HCT116 (cell line): ENCODE data around the gene MORN1. TPM values are rescaled to one million over a fixed set of nuclear protein-coding genes. Genes with fewer than 3 reads are reported as not detected.

ENCODE experiments used
- ATAC-seq: fragments of 200-7000 bp; cut with Tn5 transposase; 2 replicates; pipeline ENCODE4 v1.9.1; 2020; ENCODE audit warnings: mild to moderate bottlenecking, moderate library complexity
- BruUV-seq: library from RNA; stranded (reverse); fragments of 400-500 nt; replicated peaks from 2 replicates; lab custom pipeline; 2021; lab: Mats Ljungman, UMichigan
- CTCF ChIA-PET: fragments of 300-600 bp; sonication (Branson Sonifier 250); formaldehyde crosslinking; loops from one replicate; lab custom pipeline; 2021; ENCODE audit warnings: antibody characterized with exemption; lab: Charles Lee
- POLR2A ChIA-PET: fragments of 300-600, 350-600 bp; sonication (Branson Sonifier 250); formaldehyde crosslinking; loops from one replicate; lab custom pipeline; 2021; ENCODE audit warnings: antibody characterized with exemption; lab: Charles Lee
- RAD21 ChIA-PET, 2 experiments: fragments of 300-600 bp; sonication (Branson Sonifier 250); formaldehyde crosslinking; loops; one replicate each; lab custom pipeline; 2023; ENCODE audit warnings: low total read pairs in 2 of 2; ENCODE audit not compliant: uncharacterized antibody in 2 of 2, unreplicated experiment in 2 of 2, low non-redundant PET in 1 of 2; lab: Charles Lee
- DNase-seq: peaks from one replicate; pipeline ENCODE4 v3.0.0-alpha.2; 2010; ENCODE audit warnings: low read depth, low spot score
- H2AFZ ChIP-seq: fragments of 200-600 bp; shearing (Covaris generic), sonication (generic); 2 replicates; pipeline ENCODE4 v1.6.1; 2017; ENCODE audit warnings: low read depth, mixed run types, mixed read lengths, antibody characterized with exemption, low read length; ENCODE audit not compliant: poor library complexity, severe bottlenecking
- H3K27ac ChIP-seq: 2 replicates; pipeline ENCODE4 v1.5.1; 2012; ENCODE audit warnings: low read depth, low read length
- H3K27me3 ChIP-seq: fragments of 200-600 bp; sonication (generic); 2 replicates; pipeline ENCODE4 v1.6.1; 2016; ENCODE audit warnings: mixed run types, low read length, mixed read lengths; ENCODE audit not compliant: insufficient read depth
- H3K36me3 ChIP-seq, 2 experiments: fragments of 200-500 bp in 1 of 2; fragments of 200-600 bp in 1 of 2; sonication (Bioruptor generic) in 1 of 2; sonication (generic) in 1 of 2; 2 replicates each; pipeline versions ENCODE4 v1.5.1 to v1.6.1; 2014 to 2016; ENCODE audit warnings: low read length in 2 of 2, inconsistent platforms in 1 of 2, mixed read lengths in 1 of 2, mixed run types in 1 of 2; ENCODE audit not compliant: insufficient read depth in 2 of 2, control insufficient read depth in 1 of 2
- H3K4me1 ChIP-seq, 2 experiments: fragments of 200-600 bp in 1 of 2; sonication (generic) in 1 of 2; 2 replicates each; pipeline versions ENCODE4 v1.5.1 to v1.6.1; 2012 to 2017; ENCODE audit warnings: low read length in 2 of 2, inconsistent platforms in 1 of 2, mild to moderate bottlenecking in 1 of 2, mixed read lengths in 1 of 2, mixed run types in 1 of 2, moderate library complexity in 1 of 2; ENCODE audit not compliant: insufficient read depth in 2 of 2, control insufficient read depth in 1 of 2
- H3K4me2 ChIP-seq: fragments of 200-600 bp; sonication (generic); 2 replicates; pipeline ENCODE4 v1.6.1; 2017; ENCODE audit warnings: mixed run types, low read length, mixed read lengths
- H3K4me3 ChIP-seq, 2 experiments: fragments of 200-600 bp in 1 of 2; sonication (generic) in 1 of 2; replicated peaks in 1 of 2; 2 replicates each; pipeline ENCODE4 v1.5.1; 2011 to 2016; ENCODE audit warnings: low read length in 2 of 2, control low read depth in 1 of 2, low read depth in 1 of 2, mild to moderate bottlenecking in 1 of 2, mixed read lengths in 1 of 2, mixed run types in 1 of 2
- H3K79me2 ChIP-seq: fragments of 200-600 bp; sonication (generic); 2 replicates; pipeline ENCODE4 v1.6.1; 2017; ENCODE audit warnings: mild to moderate bottlenecking, mixed run types, low read length, moderate library complexity, mixed read lengths; ENCODE audit not compliant: insufficient read depth
- H3K9ac ChIP-seq: fragments of 200-600 bp; sonication (generic); 2 replicates; pipeline ENCODE4 v1.6.1; 2016; ENCODE audit warnings: low read length, mixed read lengths
- H3K9me2 ChIP-seq: fragments of 200-600 bp; sonication (generic), shearing (Covaris generic); 2 replicates; pipeline ENCODE4 v1.6.1; 2017; ENCODE audit warnings: mixed run types, mild to moderate bottlenecking, moderate library complexity; ENCODE audit not compliant: insufficient read depth
- H3K9me3 ChIP-seq, 2 experiments: fragments of 200-500 bp in 1 of 2; fragments of 200-600 bp in 1 of 2; sonication (Bioruptor generic) in 1 of 2; sonication (generic) in 1 of 2; 2 replicates each; pipeline ENCODE4 v1.6.1; 2014 to 2017; ENCODE audit warnings: low read length in 2 of 2, mixed read lengths in 2 of 2, inconsistent platforms in 1 of 2, low read depth in 1 of 2, mild to moderate bottlenecking in 1 of 2, mixed run types in 1 of 2, moderate library complexity in 1 of 2; ENCODE audit not compliant: control insufficient read depth in 1 of 2, insufficient read depth in 1 of 2
- H4K20me1 ChIP-seq: fragments of 200-600 bp; sonication (generic), shearing (Covaris generic); 2 replicates; pipeline ENCODE4 v1.6.1; 2017; ENCODE audit warnings: mixed run types, mild to moderate bottlenecking, moderate library complexity; ENCODE audit not compliant: insufficient read depth
- CBX3 ChIP-seq: IDR thresholded peaks from 2 replicates; pipeline ENCODE4 v1.6.1; 2012; ENCODE audit warnings: low read depth
- EGR1 ChIP-seq: IDR thresholded peaks from 2 replicates; pipeline ENCODE4 v1.6.1; 2012; ENCODE audit warnings: low read depth
- ELF1 ChIP-seq: IDR thresholded peaks from 2 replicates; pipeline ENCODE4 v1.6.1; 2012; ENCODE audit warnings: low read depth, borderline replicate concordance
- EZH2 ChIP-seq: fragments of 200-600 bp; sonication (generic); IDR thresholded peaks from 2 replicates; pipeline ENCODE4 v1.6.1; 2017; ENCODE audit warnings: antibody characterized with exemption, mixed run types
- EZH2phosphoT487 ChIP-seq: fragments of 200-600 bp; IDR thresholded peaks from 2 replicates; pipeline ENCODE4 v1.6.1; 2018; ENCODE audit warnings: antibody characterized with exemption, borderline replicate concordance
- JUND ChIP-seq: IDR thresholded peaks from 2 replicates; pipeline ENCODE4 v1.6.1; 2012
- POLR2A ChIP-seq: IDR thresholded peaks from 2 replicates; pipeline ENCODE4 v1.7.0; 2011; ENCODE audit warnings: borderline replicate concordance; ENCODE audit not compliant: insufficient read depth, insufficient read length; ENCODE audit errors: extremely low read depth
- REST ChIP-seq: IDR thresholded peaks from 2 replicates; pipeline ENCODE4 v1.6.1; 2012; ENCODE audit warnings: low read depth
- SIN3A ChIP-seq: IDR thresholded peaks from 2 replicates; pipeline ENCODE4 v1.6.1; 2012; ENCODE audit warnings: low read depth
- TCF7L2 ChIP-seq: IDR thresholded peaks from 2 replicates; pipeline ENCODE4 v1.7.0; 2011; ENCODE audit warnings: borderline replicate concordance, inconsistent platforms; ENCODE audit not compliant: insufficient read depth, insufficient read length; ENCODE audit errors: extremely low read depth
- YY1 ChIP-seq: IDR thresholded peaks from 2 replicates; pipeline ENCODE4 v1.6.1; 2011; ENCODE audit warnings: low read length, low read depth, moderate library complexity, mild to moderate bottlenecking; ENCODE audit not compliant: insufficient replicate concordance; ENCODE audit errors: extremely low read depth
- ZBTB33 ChIP-seq: IDR thresholded peaks from 2 replicates; pipeline ENCODE4 v1.6.1; 2011; ENCODE audit warnings: mild to moderate bottlenecking, low read length, moderate library complexity; ENCODE audit not compliant: insufficient replicate concordance; ENCODE audit errors: extremely low read depth
- ZFX ChIP-seq: fragments of 450-650 bp; IDR thresholded peaks from 2 replicates; pipeline ENCODE4 v1.6.1; 2017
- intact Hi-C: fragments of 100-400 bp; cut with micrococcal nuclease; formaldehyde crosslinking; loops from 2 replicates; pipeline ENCODE4 v1.10.0; 2022
- total RNA-seq: library from RNA; stranded (reverse); gene quantifications from one replicate; pipeline ENCODE4 v1.2.1, GENCODE V29; 2021; ENCODE audit not compliant: unreplicated experiment
- TF ChIP-seq, protein P1 (sequence below), 3 experiments: fragments of 200-600 bp in 1 of 3; sonication (generic) in 1 of 3; IDR thresholded peaks in 2 of 3; conservative IDR thresholded peaks in 1 of 3; 2 replicates each; pipeline ENCODE4 v1.5.1; 2012 to 2017; ENCODE audit warnings: low read depth in 2 of 3, low read length in 2 of 3, antibody characterized with exemption in 1 of 3, borderline replicate concordance in 1 of 3, control low read depth in 1 of 3, mild to moderate bottlenecking in 1 of 3, mixed read lengths in 1 of 3, mixed run types in 1 of 3, moderate library complexity in 1 of 3; ENCODE audit not compliant: insufficient read depth in 1 of 3
- TF ChIP-seq, protein P2 (sequence below): IDR thresholded peaks from 2 replicates; pipeline ENCODE4 v1.6.1; 2012

The MORN1 gene
- total RNA-seq, 1 experiment from 2014 or later, result 21.4 TPM

DNA sequence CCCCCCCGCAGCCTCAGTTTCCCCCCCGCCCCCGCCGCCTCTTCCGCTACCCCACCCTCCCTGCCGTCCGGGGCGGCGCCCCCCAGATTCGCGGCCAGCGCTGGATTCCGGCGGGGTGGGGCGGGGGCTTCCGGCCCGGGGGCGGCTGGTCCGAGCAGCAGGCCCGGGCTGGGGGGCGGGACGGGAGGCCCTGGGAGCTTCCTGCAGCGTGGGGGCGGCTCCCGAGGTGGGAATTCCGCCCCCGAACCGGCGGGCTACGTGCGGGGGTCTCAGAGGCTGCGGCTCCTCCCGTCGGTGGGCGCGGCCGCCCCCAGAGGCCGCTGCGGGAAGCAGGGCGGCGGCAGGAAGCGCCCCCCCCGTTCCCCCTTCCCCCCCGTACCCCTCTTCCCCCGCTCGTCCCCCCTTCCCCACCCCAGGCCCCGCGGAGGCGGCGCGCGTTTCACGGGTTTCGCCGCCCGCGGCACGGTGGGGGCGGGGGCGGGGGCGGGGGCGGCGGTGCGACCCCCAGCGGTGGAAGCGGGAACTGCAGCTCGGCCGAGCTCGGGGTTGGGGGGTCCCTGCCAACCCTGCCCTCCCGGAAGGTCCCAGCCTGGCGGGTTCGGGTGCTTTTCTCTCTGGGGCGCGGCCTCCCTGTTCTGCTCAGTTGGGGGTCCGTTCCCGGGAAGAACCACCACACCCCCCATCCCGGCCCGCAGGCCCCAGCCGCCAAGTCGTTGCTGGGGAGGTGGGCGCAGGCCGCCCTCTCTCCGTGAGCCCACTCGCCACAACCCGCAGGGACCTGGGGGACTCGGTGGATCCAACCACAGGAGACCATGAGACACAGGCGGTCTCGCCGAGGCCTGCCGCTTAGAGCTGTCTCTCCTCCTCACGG is 76.3 kb downstream of the MORN1 start:
- RAD21 ChIA-PET, result interaction anchor here in 1 of 2 experiments (1.3 kb wide), 1 partner anchor 120 kb away, joined by 3 read pairs; the partner anchor contains the start of gene FAAP20
- H3K4me1 ChIP-seq, result peaks cover 16 to 53% of the 10 kb centered on the region in 2 experiments
- peak overlapping the region; percentile 45 to 53 for H3K4me3 ChIP-seq
- H3K9me2 ChIP-seq, result no peaks in the 10 kb centered on the region
- no peaks in the 10 kb centered on the region for H3K27me3 ChIP-seq
- CTCF ChIA-PET, result interaction anchor here (0.7 to 2.4 kb wide), 6 partner anchors 8 to 120 kb away, joined by 3 to 18 read pairs (median 4); partner anchors contain the start of genes FAAP20, MORN1 and RER1
- no peak overlapping the region for H2AFZ ChIP-seq
- H3K9ac ChIP-seq, result peak overlapping the region; percentile 63
- intact Hi-C loops, result no loop called here
- TF ChIP-seq YY1 (no peak), EZH2phosphoT487 (no peak), JUND (no peak), POLR2A (no peak), ZFX (no peak), CBX3 (no peak), EGR1 (peak; percentile 45; the same call in 1 of the 2 replicates), ELF1 (no peak), SIN3A (no peak), TCF7L2 (no peak), EZH2 (no peak), ZBTB33 (no peak), REST (no peak)
- TF ChIP-seq, protein P1, sequence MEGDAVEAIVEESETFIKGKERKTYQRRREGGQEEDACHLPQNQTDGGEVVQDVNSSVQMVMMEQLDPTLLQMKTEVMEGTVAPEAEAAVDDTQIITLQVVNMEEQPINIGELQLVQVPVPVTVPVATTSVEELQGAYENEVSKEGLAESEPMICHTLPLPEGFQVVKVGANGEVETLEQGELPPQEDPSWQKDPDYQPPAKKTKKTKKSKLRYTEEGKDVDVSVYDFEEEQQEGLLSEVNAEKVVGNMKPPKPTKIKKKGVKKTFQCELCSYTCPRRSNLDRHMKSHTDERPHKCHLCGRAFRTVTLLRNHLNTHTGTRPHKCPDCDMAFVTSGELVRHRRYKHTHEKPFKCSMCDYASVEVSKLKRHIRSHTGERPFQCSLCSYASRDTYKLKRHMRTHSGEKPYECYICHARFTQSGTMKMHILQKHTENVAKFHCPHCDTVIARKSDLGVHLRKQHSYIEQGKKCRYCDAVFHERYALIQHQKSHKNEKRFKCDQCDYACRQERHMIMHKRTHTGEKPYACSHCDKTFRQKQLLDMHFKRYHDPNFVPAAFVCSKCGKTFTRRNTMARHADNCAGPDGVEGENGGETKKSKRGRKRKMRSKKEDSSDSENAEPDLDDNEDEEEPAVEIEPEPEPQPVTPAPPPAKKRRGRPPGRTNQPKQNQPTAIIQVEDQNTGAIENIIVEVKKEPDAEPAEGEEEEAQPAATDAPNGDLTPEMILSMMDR (IDR thresholded peaks at IDR 0.05 in 2 of 3, conservative IDR thresholded peaks at IDR 0.05 in 1 of 3; ENCODE audit: borderline replicate concordance in 1 of 3, insufficient read depth in 1 of 3, low read depth in 2 of 3, low read length in 2 of 3), result peak in 2 of 3 experiments; percentile 59 to 62; a peak in 4 of 6 replicates
- TF ChIP-seq, protein P2, sequence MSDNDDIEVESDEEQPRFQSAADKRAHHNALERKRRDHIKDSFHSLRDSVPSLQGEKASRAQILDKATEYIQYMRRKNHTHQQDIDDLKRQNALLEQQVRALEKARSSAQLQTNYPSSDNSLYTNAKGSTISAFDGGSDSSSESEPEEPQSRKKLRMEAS, result no peak
- no peaks in the 10 kb centered on the region for H4K20me1 ChIP-seq
- peak; percentile 45 for ATAC-seq
- H3K4me2 ChIP-seq, result peak overlapping the region; percentile 73
- POLR2A ChIA-PET, result no interaction called here
- no peaks in the 10 kb centered on the region for H3K9me3 ChIP-seq
- H3K27ac ChIP-seq, result peak overlapping the region; percentile 69; the same call in 1 of the 2 replicates
- no TSS peak for BruUV-seq
- no peak for DNase-seq
- peaks cover 0 to 2% of the 10 kb centered on the region in 2 experiments; a peak in 1 of 4 replicates for H3K36me3 ChIP-seq
- no peaks in the 10 kb centered on the region for H3K79me2 ChIP-seq
